ENCODE data around the gene UGT1A8. TPM values are rescaled to one million over a fixed set of nuclear protein-coding genes. Genes with fewer than 3 reads are reported as not detected.

Gene UGT1A8
- total RNA-seq, 1 experiment from 2014 or later: not detected

DNA sequence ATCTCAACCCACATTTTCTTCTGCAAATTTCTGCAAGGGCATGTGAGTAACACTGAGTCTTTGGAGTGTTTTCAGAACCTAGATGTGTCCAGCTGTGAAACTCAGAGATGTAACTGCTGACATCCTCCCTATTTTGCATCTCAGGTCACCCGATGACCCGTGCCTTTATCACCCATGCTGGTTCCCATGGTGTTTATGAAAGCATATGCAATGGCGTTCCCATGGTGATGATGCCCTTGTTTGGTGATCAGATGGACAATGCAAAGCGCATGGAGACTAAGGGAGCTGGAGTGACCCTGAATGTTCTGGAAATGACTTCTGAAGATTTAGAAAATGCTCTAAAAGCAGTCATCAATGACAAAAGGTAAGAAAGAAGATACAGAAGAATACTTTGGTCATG, 150.6 kb downstream of the UGT1A8 start:
- DNase-seq: no peak
- no peaks in the 10 kb centered on the region for H3K27me3 ChIP-seq (ENCODE audit: control insufficient read depth, insufficient read depth, low read length)
- H3K36me3 ChIP-seq (replicated peaks; ENCODE audit: control insufficient read depth, insufficient read depth, low read length): no peaks in the 10 kb centered on the region
- no peak overlapping the region for H3K4me3 ChIP-seq (ENCODE audit: insufficient read depth, low read depth, low read length)

DNA sequence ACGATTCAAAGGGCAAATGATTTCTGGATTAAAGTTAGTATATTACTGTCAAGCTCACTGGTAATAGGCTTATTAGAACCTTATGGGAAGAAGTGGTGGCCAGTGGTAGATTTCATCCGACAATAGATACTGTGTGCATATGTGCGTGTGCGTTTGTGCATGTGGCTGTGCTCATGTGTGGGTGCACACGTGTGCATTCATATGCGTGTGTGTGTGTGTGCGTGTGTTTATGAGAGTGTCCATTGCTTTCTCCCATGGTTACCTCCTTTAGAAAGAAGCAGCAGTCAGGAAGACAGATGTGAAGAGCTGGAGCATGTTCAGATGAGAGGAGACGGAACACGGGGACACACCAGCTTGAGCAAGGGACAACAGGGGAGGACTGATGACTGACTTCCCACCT, 151.8 kb downstream of the UGT1A8 start:
- no peaks in the 10 kb centered on the region for H3K36me3 ChIP-seq (replicated peaks; ENCODE audit: control insufficient read depth, insufficient read depth, low read length)
- no peaks in the 10 kb centered on the region for H3K27me3 ChIP-seq (ENCODE audit: control insufficient read depth, insufficient read depth, low read length)
- no peak for DNase-seq
- no peak overlapping the region for H3K4me3 ChIP-seq (ENCODE audit: insufficient read depth, low read depth, low read length)

GRCh38 chr2:233772153-233772552, 154.7 kb downstream of the UGT1A8 start:
- H3K4me3 ChIP-seq (ENCODE audit: insufficient read depth, low read depth, low read length): no peak overlapping the region
- no peaks in the 10 kb centered on the region for H3K36me3 ChIP-seq (replicated peaks; ENCODE audit: control insufficient read depth, insufficient read depth, low read length)
- H3K27me3 ChIP-seq (ENCODE audit: control insufficient read depth, insufficient read depth, low read length): no peaks in the 10 kb centered on the region
- DNase-seq: no peak

- no peak overlapping the region for H3K4me3 ChIP-seq (ENCODE audit: insufficient read depth, low read depth, low read length)
- no peak for DNase-seq
- H3K27me3 ChIP-seq (ENCODE audit: control insufficient read depth, insufficient read depth, low read length): no peaks in the 10 kb centered on the region
- no peaks in the 10 kb centered on the region for H3K36me3 ChIP-seq (replicated peaks; ENCODE audit: control insufficient read depth, insufficient read depth, low read length)
Measured at GRCh38 chr2:233772583-233772982, 155.2 kb downstream of the UGT1A8 start.

- Histone ChIP-seq H3K27me3 (ENCODE audit: control insufficient read depth, insufficient read depth, low read length) (no peaks in the 10 kb centered on the region), H3K36me3 (replicated peaks; ENCODE audit: control insufficient read depth, insufficient read depth, low read length) (no peaks in the 10 kb centered on the region), H3K4me3 (ENCODE audit: insufficient read depth, low read depth, low read length) (no peak overlapping the region)
- DNase-seq: no peak
Measured at GRCh38 chr2:233773854-233774253, 156.4 kb downstream of the UGT1A8 start.

- DNase-seq: no peak
- Histone ChIP-seq H3K4me3 (ENCODE audit: insufficient read depth, low read depth, low read length) (no peak overlapping the region), H3K27me3 (ENCODE audit: control insufficient read depth, insufficient read depth, low read length) (no peaks in the 10 kb centered on the region), H3K36me3 (replicated peaks; ENCODE audit: control insufficient read depth, insufficient read depth, low read length) (no peaks in the 10 kb centered on the region)
Measured at GRCh38 chr2:233775414-233775813, 158.0 kb downstream of the UGT1A8 start.

DNA sequence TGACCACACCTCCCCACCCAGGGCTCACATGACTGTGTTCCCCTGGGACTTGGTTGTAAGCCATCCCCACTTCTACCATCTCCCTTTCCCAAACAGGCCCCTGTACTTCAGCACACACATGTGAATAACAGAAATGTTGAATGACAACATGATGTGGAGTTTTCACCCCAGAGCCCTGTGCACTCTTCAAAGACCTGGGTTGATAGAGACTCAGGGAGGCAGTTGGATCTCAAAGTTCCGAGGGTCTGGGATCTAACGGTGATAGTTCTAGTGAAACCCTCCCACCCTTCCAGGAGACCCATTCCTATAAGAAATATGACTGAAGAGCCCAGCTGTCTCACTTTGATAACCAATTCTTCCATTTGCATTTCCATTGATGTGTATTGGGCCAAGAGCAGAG, 160.6 kb downstream of the UGT1A8 start, which contains the start of gene MROH2A:
MROH2A (plus strand) TSS at position 301 of the 400 bp plus-strand sequence. CDS start 1,029 bp downstream, outside the sequence.
- DNase-seq: no peak
- Histone ChIP-seq H3K27me3 (ENCODE audit: control insufficient read depth, insufficient read depth, low read length) (no peaks in the 10 kb centered on the region), H3K36me3 (replicated peaks; ENCODE audit: control insufficient read depth, insufficient read depth, low read length) (no peaks in the 10 kb centered on the region), H3K4me3 (ENCODE audit: insufficient read depth, low read depth, low read length) (no peak within 1 kb of the TSS)

- Histone ChIP-seq H3K4me3 (ENCODE audit: insufficient read depth, low read depth, low read length) (no peak overlapping the region), H3K36me3 (replicated peaks; ENCODE audit: control insufficient read depth, insufficient read depth, low read length) (no peaks in the 10 kb centered on the region), H3K27me3 (ENCODE audit: control insufficient read depth, insufficient read depth, low read length) (no peaks in the 10 kb centered on the region)
- DNase-seq: no peak
Measured at GRCh38 chr2:233779722-233780121, 162.3 kb downstream of the UGT1A8 start.

DNA sequence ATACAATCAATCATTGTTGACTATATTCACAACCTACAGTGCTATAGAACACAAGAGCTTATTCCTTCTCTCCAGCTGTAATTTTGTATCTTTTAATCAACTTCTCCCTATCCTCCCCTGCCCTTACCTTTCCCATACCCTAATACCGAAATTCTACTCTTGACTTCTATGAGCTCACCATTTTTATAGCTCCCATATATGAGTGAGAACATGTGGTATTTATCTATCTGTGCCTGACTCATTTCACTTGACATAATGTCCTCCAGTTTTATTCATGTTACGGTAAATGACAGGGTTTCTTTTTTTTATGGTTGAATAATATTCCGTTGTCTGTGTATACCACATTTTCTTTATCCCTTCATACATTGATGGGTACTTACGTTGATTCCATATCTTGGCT, 163.3 kb downstream of the UGT1A8 start:
- Histone ChIP-seq H3K27me3 (ENCODE audit: control insufficient read depth, insufficient read depth, low read length) (no peaks in the 10 kb centered on the region), H3K4me3 (ENCODE audit: insufficient read depth, low read depth, low read length) (no peak overlapping the region), H3K36me3 (replicated peaks; ENCODE audit: control insufficient read depth, insufficient read depth, low read length) (no peaks in the 10 kb centered on the region)
- DNase-seq: no peak

DNA sequence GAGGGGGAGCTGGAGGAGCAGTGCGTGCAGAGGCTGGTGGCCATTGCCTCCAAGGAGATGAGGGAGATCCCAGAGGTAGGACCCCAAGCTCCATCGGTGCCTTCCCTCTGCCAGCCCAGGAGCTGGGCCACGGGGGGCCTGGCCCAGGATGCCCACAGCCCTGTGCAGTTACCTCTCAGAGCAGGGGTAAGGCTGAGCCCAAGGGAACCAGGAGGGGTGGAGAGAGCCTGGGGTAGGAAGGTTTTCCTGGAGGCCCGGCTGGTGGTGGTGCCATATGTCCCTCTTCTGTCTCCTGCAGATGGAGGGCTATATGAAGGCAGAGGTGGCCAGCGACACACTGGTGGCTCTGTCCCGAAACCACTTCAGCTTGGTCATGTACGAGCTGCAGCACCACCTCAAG, 172.1 kb downstream of the UGT1A8 start:
- no peak overlapping the region for H3K4me3 ChIP-seq (ENCODE audit: insufficient read depth, low read depth, low read length)
- DNase-seq: no peak
- H3K36me3 ChIP-seq (replicated peaks; ENCODE audit: control insufficient read depth, insufficient read depth, low read length): no peaks in the 10 kb centered on the region
- H3K27me3 ChIP-seq (ENCODE audit: control insufficient read depth, insufficient read depth, low read length): no peaks in the 10 kb centered on the region

DNA sequence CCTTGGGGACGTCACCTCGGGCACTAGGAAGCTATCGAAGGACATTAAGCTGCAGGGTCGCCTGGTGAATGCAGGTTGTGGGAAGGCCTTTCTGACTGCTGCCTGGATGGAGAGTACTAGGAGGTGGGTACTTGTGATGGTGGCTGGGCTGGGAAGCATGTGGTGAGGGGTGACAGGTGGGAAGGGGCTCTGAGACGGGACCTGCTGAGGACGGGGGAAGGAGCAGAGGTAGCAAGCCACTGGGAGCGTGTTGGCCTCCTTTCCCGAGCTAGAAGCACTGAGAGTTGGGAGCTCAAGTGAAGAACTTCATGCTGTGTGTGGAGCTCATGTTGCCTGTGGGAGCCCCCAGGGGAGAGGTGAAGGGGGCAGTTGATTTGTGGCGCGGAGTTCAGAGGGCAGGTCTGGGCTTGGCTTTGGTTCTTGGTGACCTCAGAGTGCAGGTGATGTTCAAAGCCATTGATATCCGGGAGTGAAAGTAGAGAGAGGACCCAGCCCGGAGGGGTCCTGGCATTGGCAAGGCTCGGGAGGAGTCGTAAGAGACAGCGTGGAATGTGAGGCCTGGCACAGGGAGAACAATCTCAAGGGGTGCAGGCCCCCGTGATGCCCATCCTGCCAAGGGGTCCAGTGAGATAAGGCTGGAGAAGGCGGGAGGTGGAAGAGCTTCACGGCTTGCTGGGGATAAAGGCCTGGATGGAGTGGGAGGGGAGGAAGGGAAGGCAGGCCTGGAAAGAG, 173.9 kb downstream of the UGT1A8 start:
- no peak overlapping the region for H3K4me3 ChIP-seq (ENCODE audit: insufficient read depth, low read depth, low read length)
- H3K27me3 ChIP-seq (ENCODE audit: control insufficient read depth, insufficient read depth, low read length): no peaks in the 10 kb centered on the region
- no peaks in the 10 kb centered on the region for H3K36me3 ChIP-seq (replicated peaks; ENCODE audit: control insufficient read depth, insufficient read depth, low read length)
- DNase-seq: peak; percentile 5

DNA sequence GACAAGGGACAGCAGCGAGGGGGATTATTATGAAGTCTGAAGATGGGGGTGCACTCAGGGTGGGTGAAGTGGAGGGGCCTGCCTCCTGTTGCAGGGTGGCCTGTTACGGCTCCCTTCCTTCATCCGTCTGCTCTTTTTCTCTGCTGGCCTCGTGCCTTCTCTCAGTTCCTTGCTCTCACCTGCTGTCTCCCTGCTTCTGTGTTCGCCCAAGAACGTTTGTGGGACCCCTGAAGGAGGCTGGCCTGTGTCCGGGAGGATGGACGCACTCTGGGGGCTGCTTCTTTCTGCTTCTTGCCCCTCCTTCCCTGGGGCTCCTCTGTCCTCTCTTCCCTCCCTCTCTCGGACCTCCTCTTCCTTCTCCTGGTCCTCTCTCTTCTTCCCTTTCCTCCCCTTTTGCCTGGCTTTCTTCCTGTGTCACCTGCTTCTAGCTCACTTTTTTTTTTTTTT, 174.5 kb downstream of the UGT1A8 start:
- Histone ChIP-seq H3K27me3 (ENCODE audit: control insufficient read depth, insufficient read depth, low read length) (no peaks in the 10 kb centered on the region), H3K4me3 (ENCODE audit: insufficient read depth, low read depth, low read length) (no peak overlapping the region), H3K36me3 (replicated peaks; ENCODE audit: control insufficient read depth, insufficient read depth, low read length) (no peaks in the 10 kb centered on the region)
- peak; percentile 16 for DNase-seq

DNA sequence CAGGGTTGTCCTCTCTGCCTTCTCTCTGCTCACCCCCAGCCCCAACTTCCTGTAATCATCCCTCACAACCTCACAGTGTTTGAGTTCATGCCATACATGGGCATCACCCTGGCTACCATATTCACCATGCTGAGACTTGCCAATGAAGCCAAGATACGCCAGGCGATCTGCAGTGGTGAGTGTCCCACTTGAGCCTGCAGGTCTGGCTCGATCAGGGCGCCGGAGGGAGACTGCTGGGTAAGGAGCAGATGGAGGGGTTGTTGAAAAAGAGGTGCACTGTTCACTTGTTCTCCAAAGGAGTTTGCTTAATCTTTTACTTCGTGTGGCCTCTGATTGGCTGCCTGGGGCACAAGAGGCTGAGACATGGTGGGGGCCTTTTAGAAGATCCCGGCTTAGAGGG, 175.3 kb downstream of the UGT1A8 start:
- no peak for DNase-seq

GRCh38 chr2:233793465-233794127, 176.2 kb downstream of the UGT1A8 start:
- Histone ChIP-seq H3K4me3 (ENCODE audit: insufficient read depth, low read depth, low read length) (no peak overlapping the region), H3K27me3 (ENCODE audit: control insufficient read depth, insufficient read depth, low read length) (no peaks in the 10 kb centered on the region), H3K36me3 (replicated peaks; ENCODE audit: control insufficient read depth, insufficient read depth, low read length) (no peaks in the 10 kb centered on the region)
- peak; percentile 10 for DNase-seq

More for the DNA sequence above, 175.3 kb downstream of the UGT1A8 start:
- Histone ChIP-seq H3K4me3 (ENCODE audit: insufficient read depth, low read depth, low read length) (no peak overlapping the region), H3K36me3 (replicated peaks; ENCODE audit: control insufficient read depth, insufficient read depth, low read length) (no peaks in the 10 kb centered on the region), H3K27me3 (ENCODE audit: control insufficient read depth, insufficient read depth, low read length) (no peaks in the 10 kb centered on the region)

DNA sequence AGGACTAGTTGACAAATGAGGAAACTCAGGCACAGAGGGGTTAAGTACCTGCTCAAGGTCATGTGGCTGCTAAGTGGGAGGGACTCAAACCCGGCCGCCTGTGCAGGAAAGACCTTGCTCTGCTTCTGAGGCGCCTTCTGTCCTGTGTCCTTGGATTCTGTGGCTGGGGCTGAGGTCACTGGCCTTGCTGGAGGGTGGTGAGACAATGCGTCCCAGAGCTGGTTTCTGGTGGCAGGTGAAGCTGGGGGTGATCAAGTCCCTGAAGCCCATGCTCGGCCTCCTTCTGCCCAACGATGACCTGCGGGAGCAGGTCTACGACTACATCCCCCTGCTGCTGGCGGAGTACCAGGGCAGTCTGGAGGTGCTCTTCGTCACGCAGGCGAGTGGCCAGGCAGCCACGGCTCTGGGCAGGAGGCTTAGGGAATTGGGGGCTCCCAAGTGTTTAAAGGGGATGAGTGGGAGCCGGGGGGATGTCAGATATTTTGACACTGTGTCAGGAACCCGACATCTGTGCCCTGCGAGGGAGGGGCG, 176.8 kb downstream of the UGT1A8 start:
- no peaks in the 10 kb centered on the region for H3K27me3 ChIP-seq (ENCODE audit: control insufficient read depth, insufficient read depth, low read length)
- no peaks in the 10 kb centered on the region for H3K36me3 ChIP-seq (replicated peaks; ENCODE audit: control insufficient read depth, insufficient read depth, low read length)
- H3K4me3 ChIP-seq (ENCODE audit: insufficient read depth, low read depth, low read length): no peak overlapping the region
- peak; percentile 20 for DNase-seq
